ENCODE data around the gene NBPF12. TPM values are rescaled to one million over a fixed set of nuclear protein-coding genes. Genes with fewer than 3 reads are reported as not detected.
"Not testable (repeated sequence)": the region's sequence is repeated elsewhere in the genome, so short reads cannot be mapped to it uniquely, and the experiment has no call there.

The NBPF12 gene
- total and polyA plus RNA-seq, 4 donors: 4.1 to 22.6 (median 6.4) TPM

GRCh38 chr1:146966351-146966750 lies 28.2 kb downstream of the NBPF12 start:
- not testable (repeated sequence) for H3K9me3 ChIP-seq (ENCODE audit: control insufficient read depth in 4 of 4, low read length in 3 of 4); H3K4me3 ChIP-seq (ENCODE audit: low read depth in 1 of 3, low read length in 3 of 3); H3K9ac ChIP-seq (ENCODE audit: low read depth in 1 of 2, low read length in 2 of 2); H3K4me1 ChIP-seq (ENCODE audit: control insufficient read depth in 4 of 4, insufficient read depth in 4 of 4, low read length in 3 of 4); H3K27me3 ChIP-seq (ENCODE audit: control insufficient read depth in 4 of 4, insufficient read depth in 4 of 4, low read length in 3 of 4); DNase-seq (ENCODE audit: low spot score)
- H3K27ac ChIP-seq (ENCODE audit: low read depth in 1 of 2, low read length in 2 of 2): peak overlapping the region in 1 of 2 donors; percentile 35
- TF ChIP-seq CTCF (IDR thresholded peaks at IDR 0.05; ENCODE audit: low read depth, low read length, missing input control): peak; percentile 27
- peak; percentile 55 to 62 for TF ChIP-seq RAD21 (IDR thresholded peaks at IDR 0.05)
- H3K36me3 ChIP-seq (ENCODE audit: control insufficient read depth in 4 of 4, insufficient read depth in 3 of 4, low read depth in 1 of 4, low read length in 3 of 4): peaks cover 0 to 10% (median 5%) of the 10 kb centered on the region in 4 donors
- 22% methylated on average over 5 of the region's 8 CpGs for WGBS

- 87% methylated on average over 2 of the region's 2 CpGs for WGBS
- not testable (repeated sequence) for DNase-seq (ENCODE audit: low spot score); H3K9me3 ChIP-seq (ENCODE audit: control insufficient read depth in 4 of 4, low read length in 3 of 4); H3K27me3 ChIP-seq (ENCODE audit: control insufficient read depth in 4 of 4, insufficient read depth in 4 of 4, low read length in 3 of 4); H3K4me3 ChIP-seq (ENCODE audit: low read depth in 1 of 3, low read length in 3 of 3); H3K36me3 ChIP-seq (ENCODE audit: control insufficient read depth in 4 of 4, insufficient read depth in 3 of 4, low read depth in 1 of 4, low read length in 3 of 4); H3K27ac ChIP-seq (ENCODE audit: low read depth in 1 of 2, low read length in 2 of 2); H3K4me1 ChIP-seq (ENCODE audit: control insufficient read depth in 4 of 4, insufficient read depth in 4 of 4, low read length in 3 of 4); H3K9ac ChIP-seq (ENCODE audit: low read depth in 1 of 2, low read length in 2 of 2)
These were observed 32.5 kb downstream of the NBPF12 start for GRCh38 chr1:146970656-146971055.

GRCh38 chr1:146972681-146973080 lies 34.6 kb downstream of the NBPF12 start:
- not testable (repeated sequence) for H3K9ac ChIP-seq (ENCODE audit: low read depth in 1 of 2, low read length in 2 of 2); H3K9me3 ChIP-seq (ENCODE audit: control insufficient read depth in 4 of 4, low read length in 3 of 4); H3K27ac ChIP-seq (ENCODE audit: low read depth in 1 of 2, low read length in 2 of 2); H3K36me3 ChIP-seq (ENCODE audit: control insufficient read depth in 4 of 4, insufficient read depth in 3 of 4, low read depth in 1 of 4, low read length in 3 of 4); H3K4me1 ChIP-seq (ENCODE audit: control insufficient read depth in 4 of 4, insufficient read depth in 4 of 4, low read length in 3 of 4); H3K27me3 ChIP-seq (ENCODE audit: control insufficient read depth in 4 of 4, insufficient read depth in 4 of 4, low read length in 3 of 4); H3K4me3 ChIP-seq (ENCODE audit: low read depth in 1 of 3, low read length in 3 of 3); DNase-seq (ENCODE audit: low spot score)
- WGBS: 49% methylated on average over 3 of the region's 5 CpGs

GRCh38 chr1:146985855-146986254 lies 47.7 kb downstream of the NBPF12 start:
- H3K9ac ChIP-seq (ENCODE audit: low read depth in 1 of 2, low read length in 2 of 2); H3K4me3 ChIP-seq (ENCODE audit: low read depth in 1 of 3, low read length in 3 of 3); H3K4me1 ChIP-seq (ENCODE audit: control insufficient read depth in 4 of 4, insufficient read depth in 4 of 4, low read length in 3 of 4); H3K27me3 ChIP-seq (ENCODE audit: control insufficient read depth in 4 of 4, insufficient read depth in 4 of 4, low read length in 3 of 4); H3K9me3 ChIP-seq (ENCODE audit: control insufficient read depth in 4 of 4, low read length in 3 of 4); H3K27ac ChIP-seq (ENCODE audit: low read depth in 1 of 2, low read length in 2 of 2); H3K36me3 ChIP-seq (ENCODE audit: control insufficient read depth in 4 of 4, insufficient read depth in 3 of 4, low read depth in 1 of 4, low read length in 3 of 4); DNase-seq (ENCODE audit: low spot score): not testable (repeated sequence)
- peak; percentile 35 to 50 for TF ChIP-seq HNF4A (conservative IDR thresholded peaks at IDR 0.05)
- WGBS: 49% methylated on average over 4 of the region's 4 CpGs

GRCh38 chr1:146986450-146986849 lies 48.3 kb downstream of the NBPF12 start:
- H3K9ac ChIP-seq (ENCODE audit: low read depth in 1 of 2, low read length in 2 of 2); H3K27ac ChIP-seq (ENCODE audit: low read depth in 1 of 2, low read length in 2 of 2); DNase-seq (ENCODE audit: low spot score); H3K9me3 ChIP-seq (ENCODE audit: control insufficient read depth in 4 of 4, low read length in 3 of 4); H3K4me3 ChIP-seq (ENCODE audit: low read depth in 1 of 3, low read length in 3 of 3); H3K27me3 ChIP-seq (ENCODE audit: control insufficient read depth in 4 of 4, insufficient read depth in 4 of 4, low read length in 3 of 4); H3K4me1 ChIP-seq (ENCODE audit: control insufficient read depth in 4 of 4, insufficient read depth in 4 of 4, low read length in 3 of 4): not testable (repeated sequence)
- WGBS: 95% methylated on average over 3 of the region's 4 CpGs
- peaks cover 0 to 11% (median 4%) of the 10 kb centered on the region in 4 donors for H3K36me3 ChIP-seq (ENCODE audit: control insufficient read depth in 4 of 4, insufficient read depth in 3 of 4, low read depth in 1 of 4, low read length in 3 of 4)

GRCh38 chr1:146987502-146987901 lies 49.4 kb downstream of the NBPF12 start:
- not testable (repeated sequence) for DNase-seq (ENCODE audit: low spot score); H3K27ac ChIP-seq (ENCODE audit: low read depth in 1 of 2, low read length in 2 of 2); H3K9me3 ChIP-seq (ENCODE audit: control insufficient read depth in 4 of 4, low read length in 3 of 4); H3K4me3 ChIP-seq (ENCODE audit: low read depth in 1 of 3, low read length in 3 of 3); H3K4me1 ChIP-seq (ENCODE audit: control insufficient read depth in 4 of 4, insufficient read depth in 4 of 4, low read length in 3 of 4); H3K27me3 ChIP-seq (ENCODE audit: control insufficient read depth in 4 of 4, insufficient read depth in 4 of 4, low read length in 3 of 4); H3K9ac ChIP-seq (ENCODE audit: low read depth in 1 of 2, low read length in 2 of 2)
- WGBS: 86% methylated on average over 2 of the region's 2 CpGs
- H3K36me3 ChIP-seq (ENCODE audit: control insufficient read depth in 4 of 4, insufficient read depth in 3 of 4, low read depth in 1 of 4, low read length in 3 of 4): peaks cover 0 to 11% (median 4%) of the 10 kb centered on the region in 4 donors

- H3K4me1 ChIP-seq (ENCODE audit: control insufficient read depth in 4 of 4, insufficient read depth in 4 of 4, low read length in 3 of 4); H3K27me3 ChIP-seq (ENCODE audit: control insufficient read depth in 4 of 4, insufficient read depth in 4 of 4, low read length in 3 of 4); H3K9me3 ChIP-seq (ENCODE audit: control insufficient read depth in 4 of 4, low read length in 3 of 4); H3K4me3 ChIP-seq (ENCODE audit: low read depth in 1 of 3, low read length in 3 of 3); H3K27ac ChIP-seq (ENCODE audit: low read depth in 1 of 2, low read length in 2 of 2); DNase-seq (ENCODE audit: low spot score); H3K9ac ChIP-seq (ENCODE audit: low read depth in 1 of 2, low read length in 2 of 2): not testable (repeated sequence)
- H3K36me3 ChIP-seq (ENCODE audit: control insufficient read depth in 4 of 4, insufficient read depth in 3 of 4, low read depth in 1 of 4, low read length in 3 of 4): peaks cover 0 to 13% (median 4%) of the 10 kb centered on the region in 4 donors
- WGBS: 94% methylated on average over 3 of the region's 3 CpGs
These were observed 51.3 kb downstream of the NBPF12 start for GRCh38 chr1:146989455-146989854.

GRCh38 chr1:147008495-147008894 lies 70.4 kb downstream of the NBPF12 start:
- H3K9ac ChIP-seq (ENCODE audit: low read depth in 1 of 2, low read length in 2 of 2); H3K4me1 ChIP-seq (ENCODE audit: control insufficient read depth in 4 of 4, insufficient read depth in 4 of 4, low read length in 3 of 4); DNase-seq (ENCODE audit: low spot score); H3K27me3 ChIP-seq (ENCODE audit: control insufficient read depth in 4 of 4, insufficient read depth in 4 of 4, low read length in 3 of 4); H3K36me3 ChIP-seq (ENCODE audit: control insufficient read depth in 4 of 4, insufficient read depth in 3 of 4, low read depth in 1 of 4, low read length in 3 of 4); H3K4me3 ChIP-seq (ENCODE audit: low read depth in 1 of 3, low read length in 3 of 3); H3K27ac ChIP-seq (ENCODE audit: low read depth in 1 of 2, low read length in 2 of 2); H3K9me3 ChIP-seq (ENCODE audit: control insufficient read depth in 4 of 4, low read length in 3 of 4): not testable (repeated sequence)
- 100% methylated on average over 1 of the region's 1 CpG for WGBS
